SK-N-SH treated with all-trans-retinoic acid at 6 μM for 48 hours (cell line): ENCODE data around the gene TMEM141.

Source experiments
- ARNTL ChIP-seq: fragments of 450-650 bp; formaldehyde crosslinking; IDR thresholded peaks from 2 replicates; pipeline ENCODE4 v1.5.0; 2020; ENCODE audit warnings: low read depth, mild to moderate bottlenecking, moderate library complexity, borderline replicate concordance
- CREB5 ChIP-seq: fragments of 250-450 bp; sonication (Bioruptor Pico); IDR thresholded peaks from 2 replicates; pipeline ENCODE4 v1.5.1; 2020; ENCODE audit warnings: low read depth, mild to moderate bottlenecking, moderate library complexity
- ESRRG ChIP-seq: fragments of 250-450 bp; sonication (Bioruptor Pico); IDR thresholded peaks from 2 replicates; pipeline ENCODE4 v1.6.1; 2021; ENCODE audit warnings: mild to moderate bottlenecking
- GLIS3 ChIP-seq: fragments of 250-450 bp; sonication (Bioruptor Pico); IDR thresholded peaks from 2 replicates; pipeline ENCODE4 v1.5.0; 2020; ENCODE audit warnings: mild to moderate bottlenecking, moderate library complexity
- ISL1 ChIP-seq: fragments of 250-450 bp; sonication (Bioruptor Pico); IDR thresholded peaks from 2 replicates; pipeline ENCODE4 v2.1.2; 2022; ENCODE audit warnings: mild to moderate bottlenecking, moderate library complexity
- PATZ1 ChIP-seq: fragments of 250-450 bp; sonication (Bioruptor Pico); IDR thresholded peaks from 2 replicates; pipeline ENCODE4 v1.8.0; 2020; ENCODE audit warnings: mild to moderate bottlenecking, moderate library complexity, borderline replicate concordance
- POU6F1 ChIP-seq: fragments of 250-450 bp; sonication (Bioruptor Pico); IDR thresholded peaks from 2 replicates; pipeline ENCODE4 v1.8.0; 2021; ENCODE audit warnings: low read depth, mild to moderate bottlenecking, moderate library complexity, borderline replicate concordance
- PPARA ChIP-seq: fragments of 250-450 bp; sonication (Bioruptor Pico); IDR thresholded peaks from 2 replicates; pipeline ENCODE4 v1.5.0; 2020; ENCODE audit warnings: mild to moderate bottlenecking, borderline replicate concordance
- RARB ChIP-seq: fragments of 250-450 bp; sonication (Bioruptor Pico); IDR thresholded peaks from 2 replicates; pipeline ENCODE4 v1.8.0; 2021; ENCODE audit warnings: mild to moderate bottlenecking, moderate library complexity
- SNAI2 ChIP-seq: fragments of 250-450 bp; sonication (Bioruptor Pico); IDR thresholded peaks from 2 replicates; pipeline ENCODE4 v1.5.0; 2020; ENCODE audit warnings: mild to moderate bottlenecking, moderate library complexity
- TCF4 ChIP-seq: fragments of 250-450 bp; sonication (Bioruptor Pico); IDR thresholded peaks from 2 replicates; pipeline ENCODE4 v1.8.0; 2021; ENCODE audit warnings: mild to moderate bottlenecking, moderate library complexity, borderline replicate concordance
- TSHZ2 ChIP-seq: fragments of 250-450 bp; sonication (Bioruptor Pico); IDR thresholded peaks from 2 replicates; pipeline ENCODE4 v1.5.0; 2020; ENCODE audit warnings: mild to moderate bottlenecking, moderate library complexity
- ZFP3 ChIP-seq: fragments of 250-450 bp; sonication (Bioruptor Pico); IDR thresholded peaks from 2 replicates; pipeline ENCODE4 v1.5.0; 2020; ENCODE audit warnings: mild to moderate bottlenecking, moderate library complexity
- ZFP30 ChIP-seq: fragments of 450-650 bp; formaldehyde crosslinking; IDR thresholded peaks from 2 replicates; pipeline ENCODE4 v1.5.0; 2022; ENCODE audit warnings: mild to moderate bottlenecking, moderate library complexity

GRCh38 chr9:136773386-136774044, 17.6 kb upstream of the TMEM141 start:
- TF ChIP-seq ZFP3 (no peak), GLIS3 (CRISPR knock-in tag) (no peak), POU6F1 (CRISPR knock-in tag) (no peak), ZFP30 (CRISPR knock-in tag) (no peak), PATZ1 (CRISPR knock-in tag) (no peak), TCF4 (CRISPR knock-in tag) (no peak), ARNTL (CRISPR knock-in tag) (no peak), RARB (CRISPR knock-in tag) (no peak), PPARA (CRISPR knock-in tag) (no peak), ESRRG (CRISPR knock-in tag) (no peak), TSHZ2 (CRISPR knock-in tag) (no peak), CREB5 (CRISPR knock-in tag) (no peak), ISL1 (no peak), SNAI2 (CRISPR knock-in tag) (no peak)
